Heart left ventricle (tissue), 16 donors: ENCODE results near the gene C1orf116. TPM values are rescaled to one million over a fixed set of nuclear protein-coding genes. Genes with fewer than 3 reads are reported as not detected.

Experiments used
- ATAC-seq, 4 donors: fragments of 200-7000 bp; cut with Tn5 transposase; one replicate each; pipeline ENCODE4 v1.9.1; 2020 to 2022; ENCODE audit warnings: moderate library complexity in 4 of 4, mild to moderate bottlenecking in 3 of 4, moderate number of reproducible peaks in 1 of 4
- DNase-seq, 5 donors: peaks; one replicate each; pipeline ENCODE4 v3.0.0-alpha.2; 2020
- H3K27ac ChIP-seq, 12 donors: fragments of 200-600 bp; sonication (generic) in 4 of 12; one replicate each; pipeline versions ENCODE4 v1.5.0 to v1.8.0; 2016 to 2022; ENCODE audit warnings: mild to moderate bottlenecking in 2 of 12
- H3K27me3 ChIP-seq, 9 donors: fragments of 200-600 bp; sonication (generic) in 2 of 9; one replicate each; pipeline versions ENCODE4 v1.5.1 to v1.8.0; 2016 to 2022; ENCODE audit warnings: mild to moderate bottlenecking in 3 of 9
- H3K36me3 ChIP-seq, 9 donors: fragments of 200-600 bp; sonication (generic) in 2 of 9; one replicate each; pipeline versions ENCODE4 v1.5.0 to v1.8.0; 2018 to 2022; ENCODE audit warnings: mild to moderate bottlenecking in 2 of 9
- H3K4me1 ChIP-seq, 12 donors: fragments of 200-600 bp; sonication (generic) in 4 of 12; one replicate each; pipeline versions ENCODE4 v1.5.0 to v1.8.0; 2016 to 2022; ENCODE audit warnings: mild to moderate bottlenecking in 3 of 12
- H3K4me3 ChIP-seq, 12 donors: fragments of 200-600 bp; sonication (generic) in 4 of 12; one replicate each; pipeline versions ENCODE4 v1.5.0 to v1.8.0; 2017 to 2022; ENCODE audit warnings: mild to moderate bottlenecking in 9 of 12, moderate library complexity in 4 of 12
- H3K9me3 ChIP-seq, 12 donors: fragments of 200-600 bp; sonication (generic) in 4 of 12; one replicate each; pipeline versions ENCODE4 v1.5.0 to v1.8.0; 2016 to 2022; ENCODE audit warnings: mild to moderate bottlenecking in 1 of 12
- POLR2A ChIP-seq, 2 donors: fragments of 450-650 bp; IDR thresholded peaks; one replicate each; pipeline ENCODE4 v1.6.1; 2017; ENCODE audit warnings: antibody characterized with exemption in 2 of 2, mild to moderate bottlenecking in 2 of 2, moderate library complexity in 2 of 2
- WGBS, 4 donors: extraction: QIAGEN DNeasy Blood & Tissue Kit in 2 of 4; methylation state at CpG; one replicate each; pipeline versions ENCODE4 v1.1.5 to v1.1.7; 2013 to 2018; 5-methylcytosine and 5-hydroxymethylcytosine counted together
- intact Hi-C, 10 donors: fragments of 100-400 bp; cut with DNase I; formaldehyde crosslinking; loops; one replicate each; pipeline versions ENCODE4 v1.11.1 to v1.14.2; 2022
- polyA plus RNA-seq, 2 donors: library from polyadenylated mRNA; stranded (reverse); fragments of 200-250 nt; gene quantifications; one replicate each; pipeline ENCODE4 v1.2.3, GENCODE V29; 2013
- total RNA-seq, 9 donors: library from RNA; depleted of rRNA in 2 of 9; stranded (reverse); fragments of >200 nt in 2 of 9; fragmentation: NEBNext Ultra II Directional in 3 of 9; extraction: Animal tissue kit (Norgen Biotek cat#: 25700) in 3 of 9; gene quantifications; one replicate each; pipeline versions ENCODE4 v1.1.0 to v1.2.4, GENCODE V29; 2016 to 2023
- TF ChIP-seq, protein P1 (sequence below), 12 donors: fragments of 200-600 bp; sonication (generic) in 4 of 12; IDR thresholded peaks; one replicate each; pipeline versions ENCODE4 v1.5.0 to v1.8.0; 2018 to 2022; ENCODE audit warnings: antibody characterized with exemption in 12 of 12, mild to moderate bottlenecking in 5 of 12
- donor health status: ischemic (EF 13 %, LVEDD 7.1; RV severe dilation, severe dysfunction).
- donor health status: healthy with polysubstance abuse.
- donor health status: DM: no; HTN: yes; CAD: no.
- donor health status: DM: no; HTN: no; CAD: no.
- donor health status: ischemic (EF 25% LVEDD 6.9; RV normal size, moderate dysfunction).
- donor health status: ischemic (EF 25% LVEDD 5.7; RV mildly dilated, moderate dysfunction).
- donor health status: healthy.
- donor health status: DM: yes; HTN: yes; CAD: no.
- donor health status: ischemic (EF 35%, LVEDD 5.7; RV mildly dilated, moderate dysfunction).
- donor health status: nonischemic (EF 11% LVEDD 7.7; RV severe dilation, severe dysfunction).
- donor health status: DM: yes; HTN: yes; CAD: no.
- donor health status: PGD.
- donor health status: ischemic (EF 29% LVEDD 5.4; RV normal size, mild dysfunction).
- donor health status: nonischemic (EF 23%, LVEDD 6.1; RV moderate dilation, normal function).

C1orf116 gene
- total and polyA plus RNA-seq, 11 donors, result 0.08 to 3.3 (median 0.60) TPM

DNA sequence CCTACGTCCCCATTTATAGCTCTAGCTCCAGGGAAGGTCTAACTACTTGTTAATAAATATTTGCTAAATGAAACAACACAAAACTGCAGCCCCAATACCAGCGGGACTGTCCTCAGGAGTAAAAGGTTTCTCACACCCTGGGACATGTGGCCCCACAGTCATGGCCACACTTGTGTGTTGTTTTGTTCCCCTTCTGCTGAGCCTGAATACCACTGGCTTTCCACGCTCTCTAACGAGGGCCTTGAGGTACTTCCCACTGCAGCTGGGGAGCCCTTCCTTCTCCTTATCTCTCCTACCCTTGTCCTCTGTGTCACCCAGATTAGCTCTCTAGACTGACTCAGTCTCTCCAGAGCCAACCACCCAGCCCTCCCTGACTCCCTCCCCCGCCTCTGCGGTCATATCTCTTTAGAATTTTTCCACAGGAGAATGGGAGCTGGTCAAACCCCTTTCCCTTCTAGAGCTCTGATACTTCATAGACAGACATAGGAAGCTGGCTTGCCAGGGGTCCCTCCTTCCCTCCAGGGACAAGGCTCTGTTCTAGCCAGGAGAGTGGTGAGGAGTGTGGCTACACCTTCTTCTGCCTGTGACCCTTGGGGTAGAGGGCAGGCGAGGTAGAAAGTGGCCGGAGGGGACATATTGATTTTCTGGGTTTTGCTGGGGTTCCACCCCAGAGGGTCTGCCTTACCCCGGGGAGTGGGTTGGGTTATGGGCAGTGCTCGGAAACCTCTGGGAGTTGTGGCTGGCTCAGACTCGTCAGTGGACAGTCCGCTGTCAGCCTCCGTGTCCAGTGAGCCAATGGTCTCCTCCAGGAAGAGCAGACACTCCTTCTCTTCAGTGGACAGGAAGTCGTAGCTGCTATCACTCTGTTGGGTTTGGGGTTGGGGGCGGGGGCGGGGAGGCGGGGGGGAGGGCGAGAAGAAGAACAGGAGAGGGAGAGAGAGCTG, 8.1 kb downstream of the C1orf116 start:
- TF ChIP-seq, protein P1, sequence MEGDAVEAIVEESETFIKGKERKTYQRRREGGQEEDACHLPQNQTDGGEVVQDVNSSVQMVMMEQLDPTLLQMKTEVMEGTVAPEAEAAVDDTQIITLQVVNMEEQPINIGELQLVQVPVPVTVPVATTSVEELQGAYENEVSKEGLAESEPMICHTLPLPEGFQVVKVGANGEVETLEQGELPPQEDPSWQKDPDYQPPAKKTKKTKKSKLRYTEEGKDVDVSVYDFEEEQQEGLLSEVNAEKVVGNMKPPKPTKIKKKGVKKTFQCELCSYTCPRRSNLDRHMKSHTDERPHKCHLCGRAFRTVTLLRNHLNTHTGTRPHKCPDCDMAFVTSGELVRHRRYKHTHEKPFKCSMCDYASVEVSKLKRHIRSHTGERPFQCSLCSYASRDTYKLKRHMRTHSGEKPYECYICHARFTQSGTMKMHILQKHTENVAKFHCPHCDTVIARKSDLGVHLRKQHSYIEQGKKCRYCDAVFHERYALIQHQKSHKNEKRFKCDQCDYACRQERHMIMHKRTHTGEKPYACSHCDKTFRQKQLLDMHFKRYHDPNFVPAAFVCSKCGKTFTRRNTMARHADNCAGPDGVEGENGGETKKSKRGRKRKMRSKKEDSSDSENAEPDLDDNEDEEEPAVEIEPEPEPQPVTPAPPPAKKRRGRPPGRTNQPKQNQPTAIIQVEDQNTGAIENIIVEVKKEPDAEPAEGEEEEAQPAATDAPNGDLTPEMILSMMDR (IDR thresholded peaks at IDR 0.05), result no peak
- TF ChIP-seq POLR2A (IDR thresholded peaks at IDR 0.05), result no peak
- Histone ChIP-seq H3K27ac (peak overlapping the region; percentile 75 to 97 (median 86)), H3K27me3 (no peaks in the 10 kb centered on the region), H3K36me3 (no peaks in the 10 kb centered on the region), H3K4me1 (peaks cover 0 to 46% (median 31%) of the 10 kb centered on the region in 12 donors), H3K9me3 (no peaks in the 10 kb centered on the region), H3K4me3 (no peak overlapping the region)
- 38 to 47% (median 42%) methylated on average over 16 to 18 of the region's 18 CpGs for WGBS, 4 donors
- DNase-seq (peak in 2 of 5 donors; percentile 26 to 66), ATAC-seq (peak; percentile 24 to 81 (median 58))
- intact Hi-C loops, result no loop called here

DNA sequence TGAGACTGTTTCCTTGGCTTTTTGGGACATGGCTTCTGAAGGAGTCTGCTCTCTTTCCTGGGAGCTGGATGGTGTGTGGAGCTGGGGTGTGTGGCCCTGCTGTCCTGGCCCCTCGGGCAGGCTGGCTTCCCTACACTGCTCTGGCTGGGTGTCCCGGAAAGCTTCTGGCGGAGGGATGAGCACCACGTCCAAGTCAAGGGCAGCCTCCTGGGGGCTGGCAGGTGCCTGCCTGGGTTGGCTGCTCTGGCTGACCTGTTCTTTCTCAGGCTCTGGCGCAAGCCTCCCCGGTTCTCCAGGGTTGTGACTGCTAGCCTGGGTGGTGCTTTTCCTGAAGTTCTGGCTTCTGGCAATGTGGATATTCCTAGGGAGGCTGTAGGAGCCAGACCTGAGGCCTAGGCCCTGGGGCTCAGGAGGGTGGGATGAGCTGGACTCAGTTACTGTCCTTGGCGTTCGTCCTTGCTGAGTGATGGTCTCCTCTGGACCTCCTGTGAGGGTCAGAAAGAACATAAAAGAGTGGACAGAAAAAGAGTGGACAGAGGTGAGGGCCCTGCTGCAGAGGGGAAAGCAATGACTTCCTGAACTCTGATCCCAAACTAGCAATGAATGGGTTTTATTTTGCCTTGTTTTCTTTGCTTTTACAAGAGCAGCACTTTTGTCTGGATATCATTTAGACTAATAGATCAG, 9.4 kb downstream of the C1orf116 start:
- H3K4me1 ChIP-seq, result peaks cover 0 to 46% (median 32%) of the 10 kb centered on the region in 12 donors
- DNase-seq (no peak), ATAC-seq (peak in 3 of 4 donors; percentile 2 to 10 (median 3))

DNA sequence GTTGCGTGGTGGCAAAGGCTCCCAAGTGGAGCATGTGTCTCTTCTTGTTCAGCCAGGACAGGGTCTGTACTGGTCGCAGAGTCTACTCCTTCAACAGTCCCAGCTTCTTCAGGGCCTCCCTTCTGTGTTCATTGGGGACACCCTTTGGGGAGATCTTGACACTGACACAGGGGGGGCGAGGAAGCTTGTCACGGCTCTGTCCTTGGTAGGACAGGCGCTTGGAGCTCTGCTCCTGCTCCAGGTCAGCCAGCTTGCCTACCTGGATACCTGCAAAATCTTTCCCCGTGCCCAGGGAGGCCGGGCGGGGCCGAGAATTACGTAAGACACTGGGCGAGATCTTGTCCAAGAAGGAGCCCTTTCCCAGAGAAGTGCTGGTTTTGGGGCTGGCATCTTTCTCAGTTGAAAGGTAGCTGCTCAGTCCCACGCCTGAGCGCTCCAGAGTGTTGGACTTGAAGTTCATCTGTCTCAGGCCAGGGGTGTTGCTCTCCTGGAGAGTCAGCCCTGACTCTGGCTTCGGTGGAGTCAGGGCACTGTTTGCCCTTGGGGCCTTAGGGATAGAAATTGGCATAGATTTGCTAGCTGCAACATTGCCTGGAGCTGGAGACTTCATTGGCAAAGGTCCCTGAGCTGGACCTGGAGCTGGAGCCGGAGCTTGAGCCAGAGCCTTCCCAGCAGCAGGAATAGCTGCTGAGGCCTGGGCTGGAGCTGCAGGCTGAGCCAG, 10.5 kb downstream of the C1orf116 start:
- Histone ChIP-seq H3K4me1 (peaks cover 0 to 46% (median 32%) of the 10 kb centered on the region in 12 donors), H3K4me3 (no peak overlapping the region), H3K27ac (peak overlapping the region in 3 of 12 donors; percentile 78 to 92 (median 81)), H3K36me3 (no peaks in the 10 kb centered on the region), H3K27me3 (no peaks in the 10 kb centered on the region), H3K9me3 (no peaks in the 10 kb centered on the region)
- ATAC-seq (no peak), DNase-seq (no peak)
- intact Hi-C loops, result no loop called here
- WGBS, 4 donors, result 76 to 97% (median 87%) methylated on average over 7 to 15 of the region's 15 CpGs
- TF ChIP-seq, protein P1 (IDR thresholded peaks at IDR 0.05), result no peak
- TF ChIP-seq POLR2A (IDR thresholded peaks at IDR 0.05), result no peak

More for the DNA sequence above, 9.4 kb downstream of the C1orf116 start:
- intact Hi-C loops, result no loop called here
- WGBS, 4 donors, result 70 to 91% (median 74%) methylated on average over 3 to 8 of the region's 8 CpGs
- no peaks in the 10 kb centered on the region for H3K36me3 ChIP-seq
- H3K4me3 ChIP-seq, result no peak overlapping the region
- no peak for TF ChIP-seq POLR2A (IDR thresholded peaks at IDR 0.05)
- TF ChIP-seq, protein P1 (IDR thresholded peaks at IDR 0.05), result no peak
- no peaks in the 10 kb centered on the region for H3K27me3 ChIP-seq
- peak overlapping the region in 11 of 12 donors; percentile 78 to 97 (median 86) for H3K27ac ChIP-seq
- no peaks in the 10 kb centered on the region for H3K9me3 ChIP-seq
